SK-N-SH (cell line): ENCODE results near the gene RTL3. TPM values are rescaled to one million over a fixed set of nuclear protein-coding genes. Genes with fewer than 3 reads are reported as not detected.

Experiments used
- CTCF ChIA-PET: fragments of 300-600, 350-600 bp; formaldehyde crosslinking; extraction: SDS; loops from one replicate; lab custom pipeline; 2021; lab: Yijun Ruan, JAX
- POLR2A ChIA-PET: fragments of 350-600 bp; sonication (Branson Sonifier 250); formaldehyde crosslinking; extraction: SDS; loops from one replicate; lab custom pipeline; 2020; ENCODE audit warnings: antibody characterized with exemption, inconsistent platforms; lab: Yijun Ruan, JAX
- DNase-seq: peaks from one replicate; pipeline ENCODE4 v3.0.0; 2012
- H2AFZ ChIP-seq: fragments of 200-600 bp; sonication (generic); 2 replicates; pipeline ENCODE4 v1.8.1; 2016; ENCODE audit warnings: antibody characterized with exemption, mild to moderate bottlenecking, low read depth
- H3F3A ChIP-seq: fragments of 200-600 bp; sonication (generic); replicated peaks from 2 replicates; pipeline ENCODE3; 2016; ENCODE audit warnings: antibody characterized with exemption, mild to moderate bottlenecking; ENCODE audit not compliant: insufficient read depth
- H3K27ac ChIP-seq, 2 experiments: fragments of 200-500 bp in 1 of 2; fragments of 200-600 bp in 1 of 2; sonication (Bioruptor generic) in 1 of 2; sonication (generic), shearing (Covaris generic) in 1 of 2; 2 replicates each; pipeline versions ENCODE4 v1.5.1 to v1.6.1; 2014 to 2016; ENCODE audit warnings: low read depth in 2 of 2, inconsistent platforms in 1 of 2, low read length in 1 of 2, mild to moderate bottlenecking in 1 of 2, mixed read lengths in 1 of 2
- H3K27me3 ChIP-seq: fragments of 200-600 bp; sonication (generic), shearing (Covaris generic); 2 replicates; pipeline ENCODE4 v1.6.1; 2016; ENCODE audit warnings: mixed run types; ENCODE audit not compliant: insufficient read depth
- H3K36me3 ChIP-seq, 2 experiments: fragments of 200-500 bp in 1 of 2; fragments of 200-600 bp in 1 of 2; sonication (Bioruptor generic) in 1 of 2; sonication (generic) in 1 of 2; replicated peaks in 1 of 2; 2 replicates each; pipeline versions ENCODE3 to v1.5.1; 2014 to 2016; ENCODE audit warnings: low read length in 1 of 2, mild to moderate bottlenecking in 1 of 2; ENCODE audit not compliant: insufficient read depth in 2 of 2, control insufficient read depth in 1 of 2
- H3K4me1 ChIP-seq, 2 experiments: fragments of 200-500 bp in 1 of 2; fragments of 200-600 bp in 1 of 2; sonication (Bioruptor generic) in 1 of 2; sonication (generic), shearing (Covaris generic) in 1 of 2; 2 replicates each; pipeline versions ENCODE4 v1.5.1 to v1.6.1; 2014 to 2016; ENCODE audit warnings: low read depth in 1 of 2, low read length in 1 of 2, mixed run types in 1 of 2; ENCODE audit not compliant: insufficient read depth in 2 of 2, control insufficient read depth in 1 of 2
- H3K4me2 ChIP-seq: fragments of 200-600 bp; sonication (generic), shearing (Covaris generic); 2 replicates; pipeline ENCODE4 v1.6.1; 2017; ENCODE audit warnings: mixed run types
- H3K4me3 ChIP-seq, 2 experiments: fragments of 200-500 bp in 1 of 2; fragments of 200-600 bp in 1 of 2; sonication (Bioruptor generic) in 1 of 2; sonication (generic), shearing (Covaris generic) in 1 of 2; 2 replicates each; pipeline versions ENCODE4 v1.5.1 to v1.8.1; 2014 to 2016; ENCODE audit warnings: low read depth in 2 of 2, inconsistent platforms in 1 of 2, low read length in 1 of 2, mild to moderate bottlenecking in 1 of 2, mixed read lengths in 1 of 2, moderate library complexity in 1 of 2
- H3K79me2 ChIP-seq: fragments of 200-600 bp; sonication (generic); 2 replicates; pipeline ENCODE4 v1.8.1; 2017; ENCODE audit warnings: mild to moderate bottlenecking; ENCODE audit not compliant: insufficient read depth
- H3K9ac ChIP-seq: fragments of 200-600 bp; sonication (generic); 2 replicates; pipeline ENCODE4 v1.6.1; 2017; ENCODE audit warnings: mixed run types
- H3K9me2 ChIP-seq: fragments of 200-600 bp; sonication (generic); 2 replicates; pipeline ENCODE4 v1.6.1; 2017; ENCODE audit warnings: mixed run types
- H3K9me3 ChIP-seq: fragments of 200-600 bp; sonication (generic); 2 replicates; pipeline ENCODE4 v1.6.1; 2017; ENCODE audit warnings: mixed run types, mild to moderate bottlenecking, moderate library complexity
- H4K20me1 ChIP-seq: fragments of 200-600 bp; sonication (generic); 2 replicates; pipeline ENCODE4 v1.6.1; 2017; ENCODE audit warnings: mild to moderate bottlenecking, mixed run types; ENCODE audit not compliant: insufficient read depth
- ELF1 ChIP-seq: IDR thresholded peaks from 2 replicates; pipeline ENCODE4 v1.4.0; 2012
- EZH2phosphoT487 ChIP-seq: fragments of 200-600 bp; sonication (generic); IDR thresholded peaks from 2 replicates; pipeline ENCODE4 v1.6.1; 2017; ENCODE audit warnings: low read depth, mixed run types, mild to moderate bottlenecking, antibody characterized with exemption, moderate library complexity, borderline replicate concordance
- FOSL2 ChIP-seq: IDR thresholded peaks from 2 replicates; pipeline ENCODE4 v1.4.0; 2012; ENCODE audit warnings: low read depth, mild to moderate bottlenecking, moderate library complexity, borderline replicate concordance
- NRF1 ChIP-seq: IDR thresholded peaks from 2 replicates; pipeline ENCODE4 v1.6.1; 2012; ENCODE audit warnings: low read depth, mild to moderate bottlenecking, low read length
- RCOR1 ChIP-seq: fragments of 150-350 bp; IDR thresholded peaks from 2 replicates; pipeline ENCODE4 v1.6.1; 2017; ENCODE audit warnings: antibody characterized with exemption, low read length
- RFX5 ChIP-seq: IDR thresholded peaks from 2 replicates; pipeline ENCODE4 v1.6.1; 2012; ENCODE audit warnings: mild to moderate bottlenecking, improper control_type of control experiment, low read length
- WGBS: methylation state at CpG from one replicate; pipeline ENCODE4 v1.1.6; 2017; ENCODE audit warnings: low lambda C conversion rate; 5-methylcytosine and 5-hydroxymethylcytosine counted together
- polyA plus RNA-seq, 3 experiments: library from polyadenylated mRNA; depleted of rRNA; stranded (reverse); fragments of >200 nt; gene quantifications; 2 replicates each; pipeline ENCODE4 v1.2.3, GENCODE V29; 2012
- TF ChIP-seq, protein P1 (sequence below): IDR thresholded peaks from 2 replicates; pipeline ENCODE4; 2012
- TF ChIP-seq, protein P2 (sequence below): IDR thresholded peaks from 2 replicates; pipeline ENCODE4 v1.4.0; 2012; ENCODE audit warnings: low read depth, borderline replicate concordance
- TF ChIP-seq, protein P3 (sequence below): IDR thresholded peaks from 2 replicates; pipeline ENCODE4 v1.6.1; 2012; ENCODE audit warnings: mild to moderate bottlenecking, low read depth, low read length, moderate library complexity

RTL3 gene
- polyA plus RNA-seq, 1 of the 3 experiments (the other 2 are of a cell fraction) = 0.64 TPM

DNA sequence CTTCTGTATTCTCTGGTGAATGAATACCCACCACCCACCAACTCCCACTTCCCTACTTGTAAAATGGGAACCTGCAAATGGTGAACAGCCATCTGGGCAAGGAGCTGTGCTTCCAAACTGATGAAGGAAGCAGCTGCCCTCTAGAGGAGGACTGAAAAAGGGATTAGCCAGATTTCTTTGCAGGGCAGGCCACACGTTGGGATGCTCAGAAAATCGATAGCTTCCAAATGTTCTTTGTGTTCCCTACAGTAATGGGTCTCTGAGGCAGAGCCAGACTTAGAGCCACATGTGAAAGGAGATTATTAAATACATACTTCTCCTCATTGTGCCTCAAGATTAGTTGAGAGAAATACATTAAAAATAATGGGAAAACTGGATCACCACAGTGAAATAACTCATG, 49.1 kb upstream of the RTL3 start (continued):
- TF ChIP-seq RCOR1 (no peak), NRF1 (no peak)
- TF ChIP-seq, protein P1, sequence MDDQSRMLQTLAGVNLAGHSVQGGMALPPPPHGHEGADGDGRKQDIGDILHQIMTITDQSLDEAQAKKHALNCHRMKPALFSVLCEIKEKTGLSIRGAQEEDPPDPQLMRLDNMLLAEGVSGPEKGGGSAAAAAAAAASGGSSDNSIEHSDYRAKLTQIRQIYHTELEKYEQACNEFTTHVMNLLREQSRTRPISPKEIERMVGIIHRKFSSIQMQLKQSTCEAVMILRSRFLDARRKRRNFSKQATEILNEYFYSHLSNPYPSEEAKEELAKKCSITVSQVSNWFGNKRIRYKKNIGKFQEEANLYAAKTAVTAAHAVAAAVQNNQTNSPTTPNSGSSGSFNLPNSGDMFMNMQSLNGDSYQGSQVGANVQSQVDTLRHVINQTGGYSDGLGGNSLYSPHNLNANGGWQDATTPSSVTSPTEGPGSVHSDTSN = no peak
- TF ChIP-seq, protein P2, sequence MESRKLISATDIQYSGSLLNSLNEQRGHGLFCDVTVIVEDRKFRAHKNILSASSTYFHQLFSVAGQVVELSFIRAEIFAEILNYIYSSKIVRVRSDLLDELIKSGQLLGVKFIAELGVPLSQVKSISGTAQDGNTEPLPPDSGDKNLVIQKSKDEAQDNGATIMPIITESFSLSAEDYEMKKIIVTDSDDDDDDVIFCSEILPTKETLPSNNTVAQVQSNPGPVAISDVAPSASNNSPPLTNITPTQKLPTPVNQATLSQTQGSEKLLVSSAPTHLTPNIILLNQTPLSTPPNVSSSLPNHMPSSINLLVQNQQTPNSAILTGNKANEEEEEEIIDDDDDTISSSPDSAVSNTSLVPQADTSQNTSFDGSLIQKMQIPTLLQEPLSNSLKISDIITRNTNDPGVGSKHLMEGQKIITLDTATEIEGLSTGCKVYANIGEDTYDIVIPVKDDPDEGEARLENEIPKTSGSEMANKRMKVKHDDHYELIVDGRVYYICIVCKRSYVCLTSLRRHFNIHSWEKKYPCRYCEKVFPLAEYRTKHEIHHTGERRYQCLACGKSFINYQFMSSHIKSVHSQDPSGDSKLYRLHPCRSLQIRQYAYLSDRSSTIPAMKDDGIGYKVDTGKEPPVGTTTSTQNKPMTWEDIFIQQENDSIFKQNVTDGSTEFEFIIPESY = no peak

DNA sequence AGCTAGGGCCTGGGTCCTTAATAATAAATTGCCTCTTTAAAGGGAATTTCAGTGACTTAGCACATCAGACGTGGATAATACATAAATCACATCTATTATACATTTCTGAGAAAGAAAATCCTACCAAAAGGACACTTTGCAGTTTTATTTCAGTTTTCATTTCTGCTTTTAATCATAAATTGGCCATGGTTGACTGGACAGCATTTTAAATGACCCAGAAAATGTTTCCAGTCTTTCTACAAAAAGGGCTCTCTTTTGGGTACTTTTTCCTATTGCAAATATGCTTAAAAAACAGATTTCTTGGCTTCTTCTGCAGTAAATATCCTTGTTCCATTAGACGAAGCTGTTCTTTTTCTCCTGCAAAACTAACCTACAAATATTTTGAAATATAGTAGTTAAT, 46.9 kb upstream of the RTL3 start:
- no peak for DNase-seq
- Histone ChIP-seq H3K4me2 (no peak overlapping the region), H3K36me3 (no peaks in the 10 kb centered on the region), H3K9me3 (no peaks in the 10 kb centered on the region), H2AFZ (no peak overlapping the region), H3K27me3 (no peaks in the 10 kb centered on the region), H3F3A (no peaks in the 10 kb centered on the region), H4K20me1 (no peaks in the 10 kb centered on the region), H3K9me2 (no peaks in the 10 kb centered on the region), H3K4me3 (no peak overlapping the region), H3K27ac (no peak overlapping the region), H3K9ac (no peak overlapping the region), H3K79me2 (no peaks in the 10 kb centered on the region), H3K4me1 (no peaks in the 10 kb centered on the region)
- POLR2A ChIA-PET = no interaction called here
- TF ChIP-seq ELF1 (no peak), RFX5 (no peak), FOSL2 (no peak), EZH2phosphoT487 (no peak), RCOR1 (no peak)
- TF ChIP-seq, protein P3, sequence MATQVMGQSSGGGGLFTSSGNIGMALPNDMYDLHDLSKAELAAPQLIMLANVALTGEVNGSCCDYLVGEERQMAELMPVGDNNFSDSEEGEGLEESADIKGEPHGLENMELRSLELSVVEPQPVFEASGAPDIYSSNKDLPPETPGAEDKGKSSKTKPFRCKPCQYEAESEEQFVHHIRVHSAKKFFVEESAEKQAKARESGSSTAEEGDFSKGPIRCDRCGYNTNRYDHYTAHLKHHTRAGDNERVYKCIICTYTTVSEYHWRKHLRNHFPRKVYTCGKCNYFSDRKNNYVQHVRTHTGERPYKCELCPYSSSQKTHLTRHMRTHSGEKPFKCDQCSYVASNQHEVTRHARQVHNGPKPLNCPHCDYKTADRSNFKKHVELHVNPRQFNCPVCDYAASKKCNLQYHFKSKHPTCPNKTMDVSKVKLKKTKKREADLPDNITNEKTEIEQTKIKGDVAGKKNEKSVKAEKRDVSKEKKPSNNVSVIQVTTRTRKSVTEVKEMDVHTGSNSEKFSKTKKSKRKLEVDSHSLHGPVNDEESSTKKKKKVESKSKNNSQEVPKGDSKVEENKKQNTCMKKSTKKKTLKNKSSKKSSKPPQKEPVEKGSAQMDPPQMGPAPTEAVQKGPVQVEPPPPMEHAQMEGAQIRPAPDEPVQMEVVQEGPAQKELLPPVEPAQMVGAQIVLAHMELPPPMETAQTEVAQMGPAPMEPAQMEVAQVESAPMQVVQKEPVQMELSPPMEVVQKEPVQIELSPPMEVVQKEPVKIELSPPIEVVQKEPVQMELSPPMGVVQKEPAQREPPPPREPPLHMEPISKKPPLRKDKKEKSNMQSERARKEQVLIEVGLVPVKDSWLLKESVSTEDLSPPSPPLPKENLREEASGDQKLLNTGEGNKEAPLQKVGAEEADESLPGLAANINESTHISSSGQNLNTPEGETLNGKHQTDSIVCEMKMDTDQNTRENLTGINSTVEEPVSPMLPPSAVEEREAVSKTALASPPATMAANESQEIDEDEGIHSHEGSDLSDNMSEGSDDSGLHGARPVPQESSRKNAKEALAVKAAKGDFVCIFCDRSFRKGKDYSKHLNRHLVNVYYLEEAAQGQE = no peak
- 11% methylated on average over 2 of the region's 2 CpGs for WGBS
- CTCF ChIA-PET = no interaction called here
